Activated naive CD4-positive, alpha-beta T cell treated with anti-CD3 and anti-CD28 coated beads, Interleukin-2, amount 50 U/mL, for 72 hours (primary cell): ENCODE data around the gene LIPF. TPM values are rescaled to one million over a fixed set of nuclear protein-coding genes. Genes with fewer than 3 reads are reported as not detected.

Source experiments
- ATAC-seq, 2 donors: fragments of 150-1000 bp; cut with Tn5 transposase; 2 replicates each; pipeline ENCODE4 v1.10.0; 2021; ENCODE audit warnings: mild to moderate bottlenecking in 2 of 2, moderate library complexity in 2 of 2
- DNase-seq, 2 donors: peaks; one replicate each; pipeline ENCODE4 v3.0.0; 2021 to 2022; ENCODE audit warnings: low spot score in 2 of 2
- H3K27ac Mint-ChIP-seq, 2 donors: one replicate each; pipeline ENCODE4 v1.8.0; 2022; ENCODE audit warnings: mild to moderate bottlenecking in 2 of 2, mixed read lengths in 2 of 2
- H3K36me3 Mint-ChIP-seq, 2 donors: one replicate each; pipeline ENCODE4 v1.8.0; 2022; ENCODE audit warnings: mixed read lengths in 2 of 2
- H3K9me3 Mint-ChIP-seq, 2 donors: one replicate each; pipeline ENCODE4 v1.8.0; 2022; ENCODE audit warnings: mixed read lengths in 2 of 2
- total RNA-seq, 2 donors: library from RNA; stranded (reverse); gene quantifications; one replicate each; pipeline ENCODE4 v1.2.3, GENCODE V29; 2022

Gene LIPF, protein sequence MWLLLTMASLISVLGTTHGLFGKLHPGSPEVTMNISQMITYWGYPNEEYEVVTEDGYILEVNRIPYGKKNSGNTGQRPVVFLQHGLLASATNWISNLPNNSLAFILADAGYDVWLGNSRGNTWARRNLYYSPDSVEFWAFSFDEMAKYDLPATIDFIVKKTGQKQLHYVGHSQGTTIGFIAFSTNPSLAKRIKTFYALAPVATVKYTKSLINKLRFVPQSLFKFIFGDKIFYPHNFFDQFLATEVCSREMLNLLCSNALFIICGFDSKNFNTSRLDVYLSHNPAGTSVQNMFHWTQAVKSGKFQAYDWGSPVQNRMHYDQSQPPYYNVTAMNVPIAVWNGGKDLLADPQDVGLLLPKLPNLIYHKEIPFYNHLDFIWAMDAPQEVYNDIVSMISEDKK
- not detected for total RNA-seq

DNA sequence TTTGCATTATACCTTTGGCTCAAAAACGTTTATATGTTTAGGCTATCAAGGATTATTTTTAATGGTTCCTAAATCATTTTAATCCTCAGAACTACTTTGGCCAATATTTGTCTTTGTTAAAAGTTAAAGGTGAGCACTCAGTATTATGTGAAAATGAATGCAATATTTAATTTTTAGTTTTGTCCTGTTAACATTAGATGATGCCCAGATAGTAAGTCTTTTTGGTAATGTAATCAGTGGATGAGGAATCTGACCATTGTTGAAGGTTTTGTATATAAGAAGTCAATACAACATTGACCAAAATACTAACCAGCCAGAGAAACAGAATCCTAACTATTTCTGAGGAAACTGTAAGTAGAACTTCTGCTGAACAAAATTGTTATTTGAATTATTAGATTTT, at the start of gene LIPF:
Gene LIPF, plus strand, starts transcription at position 301 of the 400 bp plus-strand sequence. CDS start 2,856 bp downstream, outside the sequence.
- ATAC-seq (no peak), DNase-seq (no peak)
- Mint-ChIP-seq H3K36me3 (peaks cover 0 to 4% of the 10 kb centered on the region in 2 donors), H3K27ac (no peak within 1 kb of the TSS), H3K9me3 (peaks cover 0 to 3% of the 10 kb centered on the region in 2 donors)

DNA sequence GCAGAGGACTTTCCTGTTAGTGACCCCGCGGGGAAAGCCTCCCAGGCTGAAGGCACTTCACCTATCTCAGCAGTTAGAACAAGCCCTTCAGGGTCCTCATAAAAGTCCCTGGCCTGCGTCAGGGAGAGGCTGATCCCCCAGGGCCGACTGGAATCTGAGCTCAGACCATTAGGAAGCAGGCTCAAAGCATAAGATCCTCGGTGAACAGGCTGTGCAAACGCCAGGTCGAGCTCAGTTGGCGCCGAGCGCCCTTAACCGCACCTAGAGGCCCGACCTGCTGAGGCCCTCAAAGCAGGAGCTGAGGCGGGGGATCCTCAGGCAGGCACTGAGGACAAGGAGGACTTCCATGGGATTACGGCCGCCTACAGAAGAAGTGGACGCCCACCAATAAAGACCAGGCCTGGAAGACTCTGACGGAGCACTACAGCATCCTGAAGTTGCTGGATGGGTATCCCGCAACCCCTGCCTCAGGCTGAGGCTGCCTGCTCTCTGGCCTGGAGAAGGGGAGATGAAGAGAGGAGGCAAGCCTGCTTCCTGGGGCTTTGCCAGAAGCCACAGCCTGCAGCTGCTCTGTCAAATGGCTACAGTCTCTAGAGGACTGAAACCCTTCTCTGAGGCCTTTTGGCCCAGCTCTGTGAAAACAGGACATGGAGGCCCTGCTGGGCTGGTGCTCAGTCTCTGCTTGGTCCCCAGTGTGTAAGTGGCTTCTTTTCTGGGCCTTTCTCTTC, 47.8 kb upstream of the LIPF start:
- no peak for ATAC-seq
- Mint-ChIP-seq H3K9me3 (no peaks in the 10 kb centered on the region), H3K27ac (no peak overlapping the region), H3K36me3 (no peaks in the 10 kb centered on the region)
- DNase-seq = no peak

- H3K9me3 Mint-ChIP-seq = no peaks in the 10 kb centered on the region
- DNase-seq (no peak), ATAC-seq (no peak)
- no peaks in the 10 kb centered on the region for H3K36me3 Mint-ChIP-seq
- no peak overlapping the region for H3K27ac Mint-ChIP-seq
These were observed 46.4 kb upstream of the LIPF start for GRCh38 chr10:88617772-88618300.

- Mint-ChIP-seq H3K27ac (no peak overlapping the region), H3K9me3 (no peaks in the 10 kb centered on the region), H3K36me3 (no peaks in the 10 kb centered on the region)
- DNase-seq (no peak), ATAC-seq (no peak)
These were observed 45.7 kb upstream of the LIPF start for GRCh38 chr10:88618496-88618895.

- ATAC-seq = no peak
- Mint-ChIP-seq H3K27ac (no peak overlapping the region), H3K9me3 (no peaks in the 10 kb centered on the region), H3K36me3 (no peaks in the 10 kb centered on the region)
- no peak for DNase-seq
These were observed 43.8 kb upstream of the LIPF start for GRCh38 chr10:88620441-88620840.

GRCh38 chr10:88623835-88624234, 40.4 kb upstream of the LIPF start:
- DNase-seq = no peak
- H3K36me3 Mint-ChIP-seq = no peaks in the 10 kb centered on the region
- no peak overlapping the region for H3K27ac Mint-ChIP-seq
- no peak for ATAC-seq
- H3K9me3 Mint-ChIP-seq = no peaks in the 10 kb centered on the region

- H3K9me3 Mint-ChIP-seq = no peaks in the 10 kb centered on the region
- DNase-seq (no peak), ATAC-seq (no peak)
- no peak overlapping the region for H3K27ac Mint-ChIP-seq
- no peaks in the 10 kb centered on the region for H3K36me3 Mint-ChIP-seq
These were observed 39.4 kb upstream of the LIPF start for GRCh38 chr10:88624840-88625239.

DNA sequence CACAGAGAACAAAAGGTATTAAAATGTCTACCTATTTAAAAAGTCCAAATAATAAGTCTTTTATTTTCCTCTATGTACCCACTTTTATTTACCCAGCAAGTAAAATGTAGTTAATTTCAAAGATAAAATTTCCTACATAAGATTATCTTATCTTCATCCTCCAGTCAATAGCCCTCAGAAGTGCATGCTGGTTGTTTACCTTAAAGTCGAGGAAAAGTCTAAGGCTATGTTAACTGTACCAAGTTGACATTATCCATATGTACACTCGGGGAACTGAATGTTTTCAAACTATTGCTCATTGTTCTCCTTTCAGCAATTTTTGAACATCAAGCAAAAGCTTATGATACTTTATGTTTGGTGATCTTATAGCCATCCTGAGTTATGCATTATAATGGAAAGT, 24.1 kb upstream of the LIPF start:
- DNase-seq (no peak), ATAC-seq (no peak)
- H3K9me3 Mint-ChIP-seq = no peaks in the 10 kb centered on the region
- no peak overlapping the region for H3K27ac Mint-ChIP-seq
- H3K36me3 Mint-ChIP-seq = peaks cover 0 to 15% of the 10 kb centered on the region in 2 donors

GRCh38 chr10:88642209-88642608, 22.0 kb upstream of the LIPF start:
- H3K27ac Mint-ChIP-seq = no peak overlapping the region
- ATAC-seq (no peak), DNase-seq (no peak)
- no peaks in the 10 kb centered on the region for H3K9me3 Mint-ChIP-seq
- peaks cover 0 to 15% of the 10 kb centered on the region in 2 donors for H3K36me3 Mint-ChIP-seq

- Mint-ChIP-seq H3K9me3 (no peaks in the 10 kb centered on the region), H3K36me3 (peaks cover 0 to 8% of the 10 kb centered on the region in 2 donors), H3K27ac (no peak overlapping the region)
- DNase-seq = no peak
- ATAC-seq = peak in 1 of 2 donors; percentile 81
These were observed 21.3 kb upstream of the LIPF start for GRCh38 chr10:88642963-88643362.

DNA sequence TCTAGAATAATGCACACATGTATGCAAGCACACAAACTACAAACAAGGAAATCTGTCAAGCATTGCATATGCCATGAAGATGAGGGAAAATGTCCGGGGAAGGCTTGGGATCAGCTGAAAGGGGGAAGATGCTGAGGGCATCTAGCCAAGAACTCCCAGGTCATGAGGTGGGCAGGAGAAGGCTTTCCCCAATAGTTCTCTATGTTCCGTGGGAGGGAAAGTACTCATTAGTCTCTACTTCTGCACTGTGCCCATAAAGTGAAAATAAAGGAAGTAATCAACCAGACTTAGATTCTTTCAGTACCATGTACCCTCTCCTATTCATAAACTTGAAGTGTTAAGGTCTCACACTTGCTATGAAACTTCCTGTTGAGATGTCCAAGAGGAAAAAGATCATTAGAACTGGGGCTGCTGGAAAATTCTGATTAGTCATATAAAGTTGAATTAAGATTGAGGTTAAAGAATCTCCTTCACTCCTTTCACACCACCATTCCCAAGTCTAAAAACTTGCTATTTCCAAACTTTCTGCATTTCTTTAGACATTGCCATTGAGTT, 17.1 kb upstream of the LIPF start:
- H3K27ac Mint-ChIP-seq = no peak overlapping the region
- no peaks in the 10 kb centered on the region for H3K9me3 Mint-ChIP-seq
- H3K36me3 Mint-ChIP-seq = no peaks in the 10 kb centered on the region
- no peak for DNase-seq
- ATAC-seq = no peak

GRCh38 chr10:88651101-88651551, 13.1 kb upstream of the LIPF start:
- ATAC-seq = no peak
- Mint-ChIP-seq H3K9me3 (no peaks in the 10 kb centered on the region), H3K36me3 (no peaks in the 10 kb centered on the region), H3K27ac (no peak overlapping the region)
- no peak for DNase-seq

DNA sequence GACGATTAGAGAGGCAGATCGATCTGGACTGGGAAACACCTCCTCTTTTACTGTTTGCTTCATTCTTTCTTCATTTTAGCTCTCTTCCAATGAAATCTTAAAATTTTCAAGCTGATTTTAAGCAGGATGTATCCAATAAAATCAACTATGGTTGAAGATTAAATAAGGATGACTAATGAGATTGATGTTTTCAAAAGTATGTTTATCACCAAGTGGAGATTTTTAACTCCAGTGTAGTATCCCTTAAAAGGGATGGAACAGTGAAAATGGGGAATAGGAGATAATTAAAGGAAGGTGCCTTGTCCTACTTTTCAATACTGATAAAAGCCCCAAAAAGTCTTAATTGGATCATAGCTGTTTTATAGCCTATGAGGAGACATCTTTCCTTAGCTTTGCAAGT, 11.6 kb upstream of the LIPF start:
- peaks cover 0 to 6% of the 10 kb centered on the region in 2 donors for H3K9me3 Mint-ChIP-seq
- no peak overlapping the region for H3K27ac Mint-ChIP-seq
- no peaks in the 10 kb centered on the region for H3K36me3 Mint-ChIP-seq
- ATAC-seq (no peak), DNase-seq (no peak)

DNA sequence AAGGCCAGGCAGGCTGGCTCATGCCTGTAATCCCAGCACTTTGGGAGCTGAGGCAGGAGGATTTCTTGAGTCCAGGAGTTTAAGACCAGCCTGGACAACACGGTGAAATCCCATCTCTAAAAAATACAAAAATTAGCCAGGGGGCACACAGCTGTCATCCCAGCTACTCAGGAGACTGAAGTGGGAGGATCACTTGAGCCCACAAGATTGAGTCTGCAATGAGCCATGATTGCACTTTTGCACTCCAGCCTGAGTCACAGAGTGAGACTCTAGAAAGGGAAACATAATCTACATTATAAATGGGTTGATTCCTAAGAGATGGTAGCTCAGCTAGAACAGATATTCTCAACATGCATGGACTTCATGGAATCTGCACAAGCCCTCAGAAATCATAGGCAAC, 6.3 kb upstream of the LIPF start:
- Mint-ChIP-seq H3K27ac (no peak overlapping the region), H3K9me3 (peaks cover 0 to 6% of the 10 kb centered on the region in 2 donors), H3K36me3 (peaks cover 0 to under 1% of the 10 kb centered on the region in 2 donors)
- no peak for DNase-seq
- no peak for ATAC-seq

DNA sequence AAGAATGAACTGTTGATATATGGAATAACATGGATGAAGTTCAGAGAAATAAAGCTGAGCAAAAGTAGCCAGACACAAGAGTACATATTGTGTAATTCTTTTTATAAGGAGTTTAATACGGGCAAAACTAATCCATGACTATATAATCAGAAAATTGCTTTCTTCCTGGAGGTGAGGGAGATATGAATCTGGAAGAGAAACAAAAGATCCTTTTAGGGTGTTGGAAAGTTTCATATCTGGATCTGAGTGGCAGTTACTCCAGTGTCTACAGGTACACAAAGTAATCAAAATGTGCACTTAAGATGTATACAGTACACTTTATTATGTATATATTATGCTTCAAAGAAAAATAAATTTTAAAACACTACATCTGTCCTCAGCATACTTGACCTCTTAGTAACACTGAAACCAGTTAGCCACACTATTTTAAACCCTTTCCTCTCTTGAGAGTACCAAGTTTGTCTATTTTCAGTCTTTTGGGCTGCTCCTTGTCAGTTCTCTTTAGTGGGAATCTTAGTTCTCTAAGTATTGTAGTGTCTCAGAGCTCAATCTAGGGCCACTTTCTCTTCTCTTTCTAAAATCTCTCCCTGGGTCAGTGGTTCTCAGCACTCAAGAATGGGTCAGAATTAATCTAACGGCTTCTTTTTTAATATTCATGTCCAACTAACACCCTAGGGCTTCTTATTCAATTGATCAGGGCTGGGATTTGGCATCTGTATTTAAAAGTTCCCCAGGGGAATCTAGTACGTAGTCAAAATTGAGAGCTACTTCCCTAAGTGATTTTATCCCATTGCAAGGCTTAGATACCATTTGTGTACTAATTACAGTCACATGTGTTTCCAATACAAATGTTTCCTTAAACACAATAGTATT, 4.3 kb upstream of the LIPF start:
- Mint-ChIP-seq H3K9me3 (peaks cover 3 to 6% of the 10 kb centered on the region in 2 donors), H3K36me3 (peaks cover 0 to 4% of the 10 kb centered on the region in 2 donors), H3K27ac (peak overlapping the region in 1 of 2 donors; percentile 27)
- DNase-seq (no peak), ATAC-seq (no peak)

- no peak for ATAC-seq
- peaks cover 3 to 6% of the 10 kb centered on the region in 2 donors for H3K9me3 Mint-ChIP-seq
These were observed 3.7 kb upstream of the LIPF start for GRCh38 chr10:88660598-88660884.

More at GRCh38 chr10:88660598-88660884, 3.7 kb upstream of the LIPF start:
- peaks cover 0 to 4% of the 10 kb centered on the region in 2 donors for H3K36me3 Mint-ChIP-seq
- no peak overlapping the region for H3K27ac Mint-ChIP-seq
- DNase-seq = no peak
